Sciatic nerve (tissue), 2 donors: ENCODE results near the gene DLGAP1. TPM values are rescaled to one million over a fixed set of nuclear protein-coding genes. Genes with fewer than 3 reads are reported as not detected.

Experiments
- ATAC-seq: fragments of 200-7000 bp; cut with Tn5 transposase; one replicate; pipeline ENCODE4 v1.9.1; 2020; ENCODE audit warnings: mild to moderate bottlenecking, moderate library complexity
- DNase-seq: peaks from one replicate; pipeline ENCODE4 v3.0.0-alpha.2; 2020; ENCODE audit warnings: low spot score
- intact Hi-C: fragments of 100-400 bp; cut with DNase I; formaldehyde crosslinking; loops from one replicate; pipeline ENCODE4 v1.14.2; 2022
- total RNA-seq: library from RNA; stranded (reverse); fragmentation: NEBNext Ultra II Directional; extraction: Animal tissue kit (Norgen Biotek cat#: 25700); gene quantifications from one replicate; pipeline ENCODE4 v1.2.1, GENCODE V29; 2021
- donor health status: DM: no; HTN: no; CAD: no.
- donor health status: DM: no; HTN: no; CAD: no.

The DLGAP1 gene
- total RNA-seq, 1 donor from 2014 or later: 0.98 TPM

DNA sequence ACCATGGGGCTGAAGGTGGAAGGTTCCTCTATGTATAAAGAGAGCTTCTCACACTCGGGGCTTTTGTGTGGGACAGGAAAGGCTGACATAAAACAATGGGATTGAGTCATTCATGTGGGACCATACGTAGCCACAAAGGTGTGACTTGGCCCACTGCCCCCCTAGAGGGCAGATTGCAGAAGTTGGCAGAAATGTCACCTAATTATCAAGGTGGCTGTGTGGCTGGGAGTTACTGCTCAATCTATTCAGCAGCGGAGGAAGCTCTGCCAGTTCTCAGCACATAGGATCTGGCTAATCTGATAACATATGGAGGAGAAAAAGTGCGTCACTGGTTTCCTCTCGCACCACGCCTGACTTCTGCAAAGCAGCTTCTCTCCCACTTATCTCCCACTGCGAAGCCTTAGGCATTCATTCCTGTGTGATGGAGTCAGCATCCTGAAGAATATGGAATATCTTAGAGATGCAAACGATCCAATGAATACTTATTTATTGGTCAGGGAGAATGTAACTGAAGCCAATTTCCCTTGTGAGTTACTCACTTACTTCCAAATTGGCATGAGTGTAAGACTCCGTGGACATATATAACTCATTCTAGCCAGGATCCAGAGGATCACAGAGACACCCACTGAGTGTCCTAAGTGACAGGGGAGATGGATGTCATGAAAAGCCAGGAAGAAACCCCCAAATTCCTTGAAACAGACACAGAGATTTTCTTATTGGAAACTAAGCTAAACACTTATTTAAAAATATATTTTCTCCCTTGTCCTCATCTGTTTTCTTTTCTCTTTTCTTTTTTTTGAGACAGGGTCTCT lies 660.4 kb downstream of the DLGAP1 start:
- DNase-seq (no peak), ATAC-seq (no peak)
- intact Hi-C loops: no loop called here

DNA sequence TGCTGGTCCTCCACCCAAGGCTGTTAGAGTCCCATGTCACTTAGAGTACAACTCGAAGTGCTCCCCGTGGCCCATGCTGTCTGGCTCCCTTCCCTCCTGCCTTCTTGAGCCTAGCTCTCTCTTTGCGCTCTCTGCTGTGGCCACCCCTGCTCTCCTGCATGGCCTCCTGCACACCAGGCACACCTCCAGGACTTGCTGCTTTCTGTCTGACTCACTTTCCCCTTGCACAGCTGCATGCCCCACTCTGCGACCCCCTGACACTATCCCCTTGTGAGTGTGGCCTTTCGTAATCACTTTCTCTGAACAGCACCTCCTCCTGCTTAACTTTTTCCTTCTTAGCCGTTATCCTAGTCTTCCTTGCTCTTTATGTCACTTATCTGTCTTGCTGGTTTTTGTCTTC lies 661.6 kb downstream of the DLGAP1 start:
- DNase-seq (no peak), ATAC-seq (no peak)
- intact Hi-C loops: no loop called here

DNA sequence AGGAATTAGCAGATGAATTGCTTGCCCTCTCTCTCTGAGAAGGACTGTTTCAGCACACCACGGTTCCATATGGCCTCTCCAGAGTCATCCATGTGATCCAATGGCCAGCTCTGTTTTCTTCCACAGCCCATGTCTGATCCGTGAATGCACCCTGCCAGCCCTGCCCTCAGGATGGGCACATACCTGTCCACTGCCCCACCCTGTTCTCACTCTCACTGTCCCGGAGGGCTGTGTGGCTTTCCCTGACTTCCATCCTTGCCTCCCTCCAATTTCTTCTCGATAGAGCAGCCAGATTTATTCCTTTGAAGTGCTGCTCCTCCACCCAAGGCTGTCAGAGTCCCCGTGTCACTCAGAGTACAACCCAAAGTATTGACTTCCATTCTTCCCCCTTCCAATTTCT lies 662.0 kb downstream of the DLGAP1 start:
- ATAC-seq (no peak), DNase-seq (no peak)

GRCh38 chr18:3792711-3793110 lies 662.4 kb downstream of the DLGAP1 start:
- no peak for ATAC-seq
- intact Hi-C loops: no loop called here

More for the DNA sequence above, 662.0 kb downstream of the DLGAP1 start:
- intact Hi-C loops: no loop called here

DNA sequence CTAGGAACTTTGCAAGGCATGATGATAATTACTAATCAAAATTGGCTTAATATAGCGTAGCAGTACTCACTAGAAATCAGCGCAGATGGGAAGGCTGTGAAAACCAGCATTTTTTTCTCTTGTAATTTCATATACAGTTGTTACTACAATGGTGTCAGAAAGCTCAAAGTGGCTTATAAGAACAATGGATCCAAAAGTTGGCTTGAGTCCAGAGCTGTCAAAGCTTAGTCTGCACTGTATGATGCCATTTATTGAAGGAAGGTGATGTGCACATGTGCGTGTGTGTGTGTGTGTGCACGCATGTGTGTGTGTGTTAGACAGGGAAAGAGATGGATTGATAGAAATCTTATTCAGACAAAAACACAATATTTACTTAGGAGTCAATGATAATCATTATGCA lies 663.9 kb downstream of the DLGAP1 start:
- no peak for DNase-seq
- ATAC-seq: no peak
- intact Hi-C loops: no loop called here

More at GRCh38 chr18:3792711-3793110, 662.4 kb downstream of the DLGAP1 start:
- DNase-seq: no peak

DNA sequence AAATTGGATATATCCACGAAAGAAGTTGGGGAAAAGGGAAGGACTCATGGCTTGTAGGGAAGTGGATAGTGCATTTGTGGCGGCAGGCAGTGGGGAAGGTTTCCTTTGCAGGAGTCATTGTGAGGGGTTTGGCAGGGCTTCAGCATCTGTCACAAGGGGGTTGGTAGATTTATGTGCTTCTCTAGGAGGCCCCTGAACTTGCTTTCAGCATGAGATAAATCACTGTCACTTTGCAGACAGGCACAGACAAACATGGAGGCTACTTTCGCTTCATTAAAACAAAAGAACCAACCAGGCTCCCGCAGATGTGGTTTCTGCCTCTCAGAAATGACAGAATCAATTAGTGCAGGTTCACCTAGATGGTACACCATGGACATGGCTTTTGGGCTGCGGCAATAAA lies 664.4 kb downstream of the DLGAP1 start:
- ATAC-seq (no peak), DNase-seq (no peak)
- intact Hi-C loops: no loop called here

DNA sequence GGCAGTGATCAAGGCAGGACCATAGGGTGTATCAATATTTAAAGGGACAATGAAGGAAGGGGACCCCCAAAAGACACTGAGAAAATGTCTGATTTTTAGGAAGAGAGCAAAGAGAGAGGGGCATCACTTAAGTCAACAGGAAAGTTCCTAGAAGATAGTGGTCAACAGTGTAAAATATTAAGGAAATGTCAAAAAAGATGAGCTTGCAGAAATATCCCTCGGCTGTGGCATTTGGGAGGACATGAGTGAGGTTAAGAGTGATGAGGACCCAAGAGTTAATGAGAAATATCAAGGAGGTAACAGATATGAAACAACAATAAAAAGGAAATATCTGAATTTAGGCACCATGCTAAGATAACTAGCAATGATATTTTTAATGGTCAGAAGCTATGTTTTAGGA lies 665.6 kb downstream of the DLGAP1 start:
- DNase-seq: no peak
- ATAC-seq: no peak
- intact Hi-C loops: no loop called here

DNA sequence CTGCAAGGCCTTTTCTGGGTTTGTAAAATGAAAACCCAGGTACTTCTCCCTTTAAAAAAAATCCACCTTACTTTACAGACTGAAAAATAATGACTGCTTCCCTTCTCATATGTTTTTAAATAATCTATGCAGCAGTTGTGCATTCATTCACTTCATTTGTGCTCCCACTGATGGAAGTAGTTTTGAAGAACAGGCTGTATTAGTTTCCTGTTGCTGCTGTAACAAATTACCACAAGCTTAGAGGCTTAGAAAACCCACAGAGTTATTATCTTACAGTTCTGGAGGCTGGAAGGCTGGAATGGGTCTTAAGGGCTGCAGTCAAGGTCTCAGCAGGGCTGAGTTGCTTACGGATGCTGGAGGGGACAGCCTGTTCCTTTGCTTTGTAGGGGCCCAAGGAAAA lies 670.2 kb downstream of the DLGAP1 start:
- no peak for DNase-seq
- intact Hi-C loops: no loop called here
- no peak for ATAC-seq

DNA sequence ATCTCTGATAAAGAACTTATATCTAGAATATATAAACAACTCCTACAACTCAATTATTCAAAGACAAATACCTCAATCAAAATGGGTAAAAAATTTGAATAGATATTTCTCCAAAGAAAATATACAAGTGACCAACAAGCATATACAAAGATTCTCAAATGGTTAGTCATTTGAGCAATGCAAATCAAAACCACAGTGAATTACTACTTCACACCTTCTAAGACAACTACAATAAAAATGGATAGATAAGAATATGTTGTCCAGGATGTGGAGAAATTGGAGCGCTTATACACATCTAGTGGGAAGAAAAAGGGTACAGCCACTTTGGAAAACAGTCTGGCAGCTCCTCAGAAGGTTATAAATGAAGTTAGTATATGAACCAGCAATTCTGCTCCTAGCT lies 672.2 kb downstream of the DLGAP1 start:
- intact Hi-C loops: no loop called here
- no peak for DNase-seq

GRCh38 chr18:3777719-3778118 lies 677.4 kb downstream of the DLGAP1 start:
- ATAC-seq (no peak), DNase-seq (no peak)
- intact Hi-C loops: loop anchor here (10.0 kb wide), 1 partner anchor 217 kb away; no protein-coding TSS in a partner anchor

More for the DNA sequence above, 672.2 kb downstream of the DLGAP1 start:
- no peak for ATAC-seq

- intact Hi-C loops: loop anchor here (10.0 kb wide), 1 partner anchor 218 kb away; no protein-coding TSS in a partner anchor
- ATAC-seq (no peak), DNase-seq (no peak)
Measured at GRCh38 chr18:3777122-3777521, 678.0 kb downstream of the DLGAP1 start.

DNA sequence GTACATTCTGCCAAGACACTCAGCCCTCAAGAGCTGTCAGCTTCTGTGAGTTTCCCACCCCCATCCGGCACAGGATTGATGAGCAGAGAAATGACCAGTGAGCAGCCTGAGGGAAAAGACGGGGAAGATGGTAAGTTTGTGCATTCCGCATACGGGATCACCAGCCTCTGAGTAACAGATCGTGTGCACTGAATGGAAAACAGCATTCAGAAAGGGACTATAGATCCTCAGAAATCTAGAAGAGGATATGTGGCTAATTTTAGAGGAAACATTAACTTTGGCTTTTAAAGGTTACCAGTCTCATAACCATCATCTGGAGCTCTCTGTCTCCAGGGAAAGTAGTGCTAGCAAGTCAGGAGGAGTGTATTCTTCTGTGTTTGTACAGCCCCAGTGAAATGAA lies 679.1 kb downstream of the DLGAP1 start:
- DNase-seq (no peak), ATAC-seq (no peak)
- intact Hi-C loops: loop anchor here (10.0 kb wide), 1 partner anchor 219 kb away; no protein-coding TSS in a partner anchor

DNA sequence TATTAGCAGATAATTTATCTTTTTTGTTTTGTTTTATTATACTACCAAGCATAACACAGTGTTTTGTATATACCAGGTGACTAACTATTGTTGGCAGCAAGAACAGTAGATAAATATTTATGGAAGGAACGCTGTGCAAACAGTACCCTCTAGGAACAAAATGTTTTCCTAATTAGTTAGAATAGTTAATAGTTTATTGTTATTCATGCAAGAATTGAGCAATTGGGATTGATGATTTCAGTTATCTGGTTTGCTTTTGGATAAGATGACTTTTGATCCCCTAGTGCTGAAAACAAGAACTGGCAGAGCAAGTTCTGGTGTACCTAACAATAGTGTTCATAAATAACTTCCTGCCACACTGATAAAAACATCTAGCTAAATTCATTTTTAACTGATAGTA lies 681.8 kb downstream of the DLGAP1 start:
- DNase-seq (no peak), ATAC-seq (no peak)
- intact Hi-C loops: loop anchor here (10.0 kb wide), 1 partner anchor 221 kb away; no protein-coding TSS in a partner anchor

DNA sequence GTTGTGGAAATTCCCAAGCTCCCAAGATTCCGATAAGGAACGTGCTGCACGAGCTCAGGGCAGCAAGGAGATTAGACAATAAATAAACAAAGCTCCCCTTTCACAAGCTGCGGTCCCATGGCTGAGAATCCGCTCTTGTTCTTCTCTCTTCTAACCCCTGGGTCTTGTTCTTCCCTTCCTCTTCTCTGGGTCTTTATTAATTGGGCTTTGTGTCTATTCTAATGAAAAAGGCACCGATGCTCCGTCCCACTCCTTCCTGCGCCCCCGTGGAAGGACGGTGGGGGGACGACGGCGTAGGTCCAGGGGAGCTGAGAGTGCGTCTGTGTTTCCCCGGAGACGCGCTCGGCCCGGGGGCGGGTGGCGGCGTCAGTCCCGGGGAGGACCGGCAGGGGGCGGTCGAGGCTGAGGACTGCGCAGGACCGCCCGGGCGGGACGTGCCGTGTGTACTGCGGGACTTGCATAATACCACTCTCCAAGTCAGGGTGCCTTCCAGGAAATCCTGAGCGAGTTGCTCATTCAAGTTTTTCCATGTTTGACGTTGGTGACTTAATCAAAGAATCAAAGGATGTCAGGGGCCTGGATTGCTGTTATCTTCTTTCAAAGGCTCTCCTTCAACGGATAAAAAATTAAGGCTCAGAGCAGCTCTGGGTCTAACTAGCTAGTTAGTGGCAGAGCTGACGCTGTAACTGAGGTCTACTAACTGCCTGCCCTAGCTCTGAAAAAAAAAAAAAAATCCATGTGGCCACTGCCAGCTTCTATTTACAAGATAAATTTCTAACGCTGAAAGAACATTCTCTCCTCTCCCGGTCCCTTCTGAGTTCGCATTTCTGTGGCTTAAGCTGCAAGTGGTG lies 683.8 kb downstream of the DLGAP1 start:
- ATAC-seq: peak; percentile 98
- intact Hi-C loops: loop anchor here (10.0 kb wide), 1 partner anchor 223 kb away; no protein-coding TSS in a partner anchor
- peak; percentile 92 for DNase-seq

DNA sequence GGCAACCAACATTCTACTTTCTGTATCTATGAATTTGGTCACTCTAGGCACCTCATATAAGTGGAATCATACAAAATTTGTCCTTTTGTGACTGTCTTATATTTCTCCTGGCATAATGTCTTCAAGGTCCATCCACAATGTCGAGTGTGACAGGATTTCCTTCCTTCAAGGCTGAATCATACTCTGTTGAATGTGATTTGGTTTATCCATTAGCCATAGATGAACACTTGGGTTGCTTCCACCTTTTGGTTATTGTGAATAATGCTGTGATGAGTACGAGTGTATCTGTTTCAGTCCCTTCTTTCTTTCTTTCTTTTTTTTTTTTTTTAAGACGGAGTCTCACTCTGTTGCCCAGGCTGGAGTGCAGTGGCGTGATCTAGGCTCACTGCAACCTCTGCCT lies 693.8 kb downstream of the DLGAP1 start:
- ATAC-seq: no peak
- DNase-seq: no peak
- intact Hi-C loops: no loop called here

DNA sequence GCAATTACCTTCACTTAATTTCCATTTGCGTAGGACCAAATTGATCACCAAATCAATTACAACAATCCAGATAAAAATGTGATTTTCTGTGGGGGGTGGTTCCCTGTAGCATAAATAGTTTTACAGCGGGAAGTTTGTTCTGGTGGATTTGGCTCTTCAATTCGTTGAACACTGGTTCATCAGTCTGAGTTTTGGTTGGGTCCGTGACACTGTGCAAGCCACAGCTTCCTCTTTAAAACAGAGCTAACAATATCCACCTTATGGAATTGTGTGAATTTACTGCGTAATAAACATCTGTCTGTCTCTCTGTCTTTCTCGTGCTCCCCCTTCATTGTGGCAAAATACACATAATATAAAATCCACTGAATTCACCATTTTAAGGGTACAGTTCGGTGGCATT lies 694.4 kb downstream of the DLGAP1 start:
- DNase-seq: no peak
- ATAC-seq: no peak
- intact Hi-C loops: no loop called here

DNA sequence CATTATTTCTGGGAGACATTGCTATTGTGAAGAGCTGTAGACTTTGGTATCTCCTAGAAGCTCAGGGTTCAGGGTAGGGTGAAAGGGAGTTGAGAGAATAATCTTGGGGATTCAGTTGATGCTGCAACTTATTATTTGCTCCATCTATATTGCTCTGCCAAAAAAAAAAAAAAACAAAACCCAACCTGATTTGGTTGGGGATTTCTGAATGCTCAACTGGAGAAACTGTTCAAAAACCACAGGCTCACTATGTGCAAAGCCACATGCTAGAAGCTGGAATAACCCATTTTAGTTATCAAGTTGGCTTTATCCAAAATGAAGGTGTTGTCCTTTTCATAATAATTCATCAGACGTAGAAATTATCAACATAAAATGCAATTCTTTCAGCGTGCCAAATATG lies 696.0 kb downstream of the DLGAP1 start:
- intact Hi-C loops: no loop called here
- no peak for DNase-seq
- no peak for ATAC-seq

- intact Hi-C loops: no loop called here
- DNase-seq: no peak
- ATAC-seq: no peak
Measured at GRCh38 chr18:3758531-3758930, 696.6 kb downstream of the DLGAP1 start.

DNA sequence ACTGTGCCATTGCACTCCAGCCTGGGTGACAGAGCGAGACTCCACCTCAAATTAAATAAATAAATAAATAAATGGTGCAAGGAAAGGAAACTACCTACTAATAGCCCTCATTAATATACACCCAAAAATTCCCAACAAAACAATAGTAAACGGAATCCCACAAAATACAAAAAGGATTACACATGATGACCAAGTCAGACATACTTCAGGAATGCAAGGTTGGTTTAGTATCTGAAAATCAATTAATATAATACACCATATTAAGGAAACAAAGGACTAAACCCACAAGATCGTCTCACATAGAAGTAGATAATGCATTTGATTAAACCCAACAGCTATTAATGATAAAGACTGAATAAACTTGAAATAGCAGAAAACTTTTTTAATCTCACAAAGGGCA lies 697.7 kb downstream of the DLGAP1 start:
- intact Hi-C loops: no loop called here
- no peak for DNase-seq
- no peak for ATAC-seq

DNA sequence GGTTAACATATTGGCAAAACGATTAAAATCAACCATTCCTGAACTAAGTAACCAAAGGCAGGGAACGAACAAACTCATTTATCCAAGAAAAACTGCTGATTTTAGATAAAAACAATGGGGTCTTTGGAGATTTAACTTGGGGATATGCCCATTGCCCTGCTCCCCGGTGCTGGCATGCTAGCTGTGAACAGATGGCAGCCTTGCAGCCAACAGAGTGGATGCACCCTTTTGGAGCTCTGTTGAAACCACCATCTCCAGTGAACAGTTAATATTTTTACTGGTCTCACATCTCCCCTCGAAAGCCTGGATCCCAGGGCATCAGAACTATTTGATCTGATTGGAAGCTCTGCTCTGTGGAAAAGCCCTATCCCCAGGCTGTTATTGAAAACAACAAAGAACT lies 702.0 kb downstream of the DLGAP1 start:
- DNase-seq (no peak), ATAC-seq (no peak)
- intact Hi-C loops: no loop called here
